ENCODE results near the gene SLC25A15.
"Not testable (repeated sequence)": the region's sequence is repeated elsewhere in the genome, so short reads cannot be mapped to it uniquely, and the experiment has no call there.

DNA sequence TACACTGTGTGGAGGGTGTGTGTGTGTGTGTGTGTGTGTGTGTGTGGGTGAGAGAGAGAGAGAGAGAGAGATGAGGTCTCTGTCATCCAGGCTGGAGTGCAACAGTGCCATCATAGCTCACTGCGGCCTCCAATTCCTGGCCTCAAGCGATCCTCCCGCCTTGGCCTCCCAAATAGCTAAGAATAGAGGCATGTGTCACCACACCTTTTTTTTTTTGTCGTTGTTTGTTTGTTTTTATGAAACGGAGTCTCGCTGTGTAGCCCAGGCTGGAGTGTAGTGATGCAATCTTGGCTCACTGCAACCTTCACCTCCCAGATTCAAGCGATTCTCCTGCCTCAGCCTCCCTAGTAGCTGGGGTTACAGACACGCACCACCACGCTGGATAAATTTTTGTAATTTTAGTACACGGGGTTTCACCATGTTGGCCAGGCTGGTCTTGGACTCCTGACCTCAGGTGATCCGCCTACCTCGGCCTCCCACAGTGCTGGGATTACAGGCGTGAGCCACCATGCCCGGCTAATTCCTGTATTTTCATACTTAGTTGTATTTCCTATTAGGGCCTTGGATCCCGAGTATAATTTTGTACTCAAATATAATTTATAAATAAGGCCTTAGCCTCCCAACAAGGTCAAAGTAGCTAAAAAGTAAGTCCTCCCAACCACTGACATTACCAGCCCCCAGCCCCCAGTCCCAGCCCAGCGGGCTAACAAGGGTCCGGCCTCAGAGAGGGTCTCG is 704 bp upstream of the SLC25A15 start:
- not testable (repeated sequence) for TF ChIP-seq TCF12 (IDR thresholded peaks at IDR 0.05); TAF1 (IDR thresholded peaks at IDR 0.05; ENCODE audit: borderline replicate concordance, low read depth, low read length); CHD2 (IDR thresholded peaks at IDR 0.05; ENCODE audit: low read length, partially characterized antibody); NRF1 (IDR thresholded peaks at IDR 0.05; ENCODE audit: low read depth, low read length)
- TF ChIP-seq, protein P1, sequence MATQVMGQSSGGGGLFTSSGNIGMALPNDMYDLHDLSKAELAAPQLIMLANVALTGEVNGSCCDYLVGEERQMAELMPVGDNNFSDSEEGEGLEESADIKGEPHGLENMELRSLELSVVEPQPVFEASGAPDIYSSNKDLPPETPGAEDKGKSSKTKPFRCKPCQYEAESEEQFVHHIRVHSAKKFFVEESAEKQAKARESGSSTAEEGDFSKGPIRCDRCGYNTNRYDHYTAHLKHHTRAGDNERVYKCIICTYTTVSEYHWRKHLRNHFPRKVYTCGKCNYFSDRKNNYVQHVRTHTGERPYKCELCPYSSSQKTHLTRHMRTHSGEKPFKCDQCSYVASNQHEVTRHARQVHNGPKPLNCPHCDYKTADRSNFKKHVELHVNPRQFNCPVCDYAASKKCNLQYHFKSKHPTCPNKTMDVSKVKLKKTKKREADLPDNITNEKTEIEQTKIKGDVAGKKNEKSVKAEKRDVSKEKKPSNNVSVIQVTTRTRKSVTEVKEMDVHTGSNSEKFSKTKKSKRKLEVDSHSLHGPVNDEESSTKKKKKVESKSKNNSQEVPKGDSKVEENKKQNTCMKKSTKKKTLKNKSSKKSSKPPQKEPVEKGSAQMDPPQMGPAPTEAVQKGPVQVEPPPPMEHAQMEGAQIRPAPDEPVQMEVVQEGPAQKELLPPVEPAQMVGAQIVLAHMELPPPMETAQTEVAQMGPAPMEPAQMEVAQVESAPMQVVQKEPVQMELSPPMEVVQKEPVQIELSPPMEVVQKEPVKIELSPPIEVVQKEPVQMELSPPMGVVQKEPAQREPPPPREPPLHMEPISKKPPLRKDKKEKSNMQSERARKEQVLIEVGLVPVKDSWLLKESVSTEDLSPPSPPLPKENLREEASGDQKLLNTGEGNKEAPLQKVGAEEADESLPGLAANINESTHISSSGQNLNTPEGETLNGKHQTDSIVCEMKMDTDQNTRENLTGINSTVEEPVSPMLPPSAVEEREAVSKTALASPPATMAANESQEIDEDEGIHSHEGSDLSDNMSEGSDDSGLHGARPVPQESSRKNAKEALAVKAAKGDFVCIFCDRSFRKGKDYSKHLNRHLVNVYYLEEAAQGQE (IDR thresholded peaks at IDR 0.05; ENCODE audit: low read depth, low read length): not testable (repeated sequence)
- TF ChIP-seq, protein P2, sequence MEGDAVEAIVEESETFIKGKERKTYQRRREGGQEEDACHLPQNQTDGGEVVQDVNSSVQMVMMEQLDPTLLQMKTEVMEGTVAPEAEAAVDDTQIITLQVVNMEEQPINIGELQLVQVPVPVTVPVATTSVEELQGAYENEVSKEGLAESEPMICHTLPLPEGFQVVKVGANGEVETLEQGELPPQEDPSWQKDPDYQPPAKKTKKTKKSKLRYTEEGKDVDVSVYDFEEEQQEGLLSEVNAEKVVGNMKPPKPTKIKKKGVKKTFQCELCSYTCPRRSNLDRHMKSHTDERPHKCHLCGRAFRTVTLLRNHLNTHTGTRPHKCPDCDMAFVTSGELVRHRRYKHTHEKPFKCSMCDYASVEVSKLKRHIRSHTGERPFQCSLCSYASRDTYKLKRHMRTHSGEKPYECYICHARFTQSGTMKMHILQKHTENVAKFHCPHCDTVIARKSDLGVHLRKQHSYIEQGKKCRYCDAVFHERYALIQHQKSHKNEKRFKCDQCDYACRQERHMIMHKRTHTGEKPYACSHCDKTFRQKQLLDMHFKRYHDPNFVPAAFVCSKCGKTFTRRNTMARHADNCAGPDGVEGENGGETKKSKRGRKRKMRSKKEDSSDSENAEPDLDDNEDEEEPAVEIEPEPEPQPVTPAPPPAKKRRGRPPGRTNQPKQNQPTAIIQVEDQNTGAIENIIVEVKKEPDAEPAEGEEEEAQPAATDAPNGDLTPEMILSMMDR (IDR thresholded peaks at IDR 0.05): not testable (repeated sequence)

Measured in SK-N-SH (cell line).